Stimulated activated naive CD8-positive, alpha-beta T cell treated with anti-CD3 and anti-CD28 coated beads, Interleukin-15, Interleukin-2, amounts not matched to agents 100 ng/mL and 50 ng/mL, for 24 hours (primary cell): ENCODE results near the gene KCNK4.
"Not testable (repeated sequence)": the region's sequence is repeated elsewhere in the genome, so short reads cannot be mapped to it uniquely, and the experiment has no call there.

ENCODE experiments used
- H3K27ac Mint-ChIP-seq: one replicate; pipeline ENCODE4 v1.8.0; 2021; ENCODE audit warnings: mild to moderate bottlenecking, mixed read lengths
- H3K27me3 Mint-ChIP-seq: one replicate; pipeline ENCODE4 v1.8.0; 2021; ENCODE audit warnings: mixed read lengths
- H3K36me3 Mint-ChIP-seq: one replicate; pipeline ENCODE4 v1.8.0; 2021; ENCODE audit warnings: low read depth, mixed read lengths
- H3K4me1 Mint-ChIP-seq: one replicate; pipeline ENCODE4 v1.8.0; 2021; ENCODE audit warnings: low read depth, mixed read lengths
- H3K4me3 Mint-ChIP-seq: one replicate; pipeline ENCODE4 v1.8.0; 2021; ENCODE audit warnings: mild to moderate bottlenecking, mixed read lengths
- H3K9me3 Mint-ChIP-seq: one replicate; pipeline ENCODE4 v1.8.0; 2021; ENCODE audit warnings: mixed read lengths

Gene KCNK4

GRCh38 chr11:64291262-64291751 is at the start of gene KCNK4:
Gene KCNK4 (plus strand): TSS chr11:64291302. CDS start chr11:64293019, 1,717 bp downstream.
- Mint-ChIP-seq H3K9me3 (no peaks in the 10 kb centered on the region), H3K27ac (no peak within 1 kb of the TSS), H3K27me3 (peaks cover 40% of the 10 kb centered on the region), H3K36me3 (no peaks in the 10 kb centered on the region), H3K4me3 (peak within 1 kb of the TSS; percentile 63), H3K4me1 (peaks cover 10% of the 10 kb centered on the region)

GRCh38 chr11:64241491-64242374 is 49.4 kb upstream of the KCNK4 start:
- H3K4me1 Mint-ChIP-seq, result peaks cover 34% of the 10 kb centered on the region
- peaks cover 13% of the 10 kb centered on the region for H3K36me3 Mint-ChIP-seq
- peak overlapping the region; percentile 93 for H3K4me3 Mint-ChIP-seq
- no peaks in the 10 kb centered on the region for H3K27me3 Mint-ChIP-seq
- H3K27ac Mint-ChIP-seq, result peak overlapping the region; percentile 87
- no peaks in the 10 kb centered on the region for H3K9me3 Mint-ChIP-seq

GRCh38 chr11:64243236-64243854 is 47.8 kb upstream of the KCNK4 start:
- Mint-ChIP-seq H3K36me3 (peaks cover 13% of the 10 kb centered on the region), H3K27me3 (no peaks in the 10 kb centered on the region), H3K9me3 (no peaks in the 10 kb centered on the region), H3K27ac (peak overlapping the region; percentile 70), H3K4me3 (peak overlapping the region; percentile 58), H3K4me1 (peaks cover 40% of the 10 kb centered on the region)

GRCh38 chr11:64244107-64244506 is 47.0 kb upstream of the KCNK4 start:
- peaks cover 36% of the 10 kb centered on the region for H3K4me1 Mint-ChIP-seq
- H3K4me3 Mint-ChIP-seq, result peak overlapping the region; percentile 58
- peaks cover 13% of the 10 kb centered on the region for H3K36me3 Mint-ChIP-seq
- H3K27me3 Mint-ChIP-seq, result no peaks in the 10 kb centered on the region
- peak overlapping the region; percentile 16 for H3K27ac Mint-ChIP-seq
- no peaks in the 10 kb centered on the region for H3K9me3 Mint-ChIP-seq

GRCh38 chr11:64244966-64245365 is 46.1 kb upstream of the KCNK4 start:
- Mint-ChIP-seq H3K9me3 (no peaks in the 10 kb centered on the region), H3K27ac (peak overlapping the region; percentile 95), H3K36me3 (peaks cover 13% of the 10 kb centered on the region), H3K27me3 (no peaks in the 10 kb centered on the region), H3K4me3 (peak overlapping the region; percentile 94), H3K4me1 (peaks cover 32% of the 10 kb centered on the region)

- peak overlapping the region; percentile 95 for H3K27ac Mint-ChIP-seq
- H3K4me1 Mint-ChIP-seq, result peaks cover 30% of the 10 kb centered on the region
- peak overlapping the region; percentile 94 for H3K4me3 Mint-ChIP-seq
- H3K36me3 Mint-ChIP-seq, result peaks cover 13% of the 10 kb centered on the region
- H3K9me3 Mint-ChIP-seq, result no peaks in the 10 kb centered on the region
- no peaks in the 10 kb centered on the region for H3K27me3 Mint-ChIP-seq
These were observed 45.7 kb upstream of the KCNK4 start for GRCh38 chr11:64245401-64245796.

GRCh38 chr11:64245797-64246620 is 45.1 kb upstream of the KCNK4 start:
- Mint-ChIP-seq H3K27me3 (no peaks in the 10 kb centered on the region), H3K27ac (peak overlapping the region; percentile 95), H3K9me3 (no peaks in the 10 kb centered on the region), H3K4me1 (peaks cover 27% of the 10 kb centered on the region), H3K4me3 (peak overlapping the region; percentile 94), H3K36me3 (peaks cover 13% of the 10 kb centered on the region)

- not testable (repeated sequence) for H3K27me3 Mint-ChIP-seq, H3K9me3 Mint-ChIP-seq
- Mint-ChIP-seq H3K36me3 (peaks cover 13% of the 10 kb centered on the region), H3K4me1 (peaks cover 27% of the 10 kb centered on the region), H3K27ac (peak overlapping the region; percentile 65), H3K4me3 (peak overlapping the region; percentile 86)
These were observed 44.6 kb upstream of the KCNK4 start for GRCh38 chr11:64246621-64246870.

GRCh38 chr11:64246871-64247728 is 44.0 kb upstream of the KCNK4 start, which contains the start of gene PPP1R14B:
Gene PPP1R14B (minus strand): TSS chr11:64246943. CDS start chr11:64246673, 270 bp downstream.
- H3K36me3 Mint-ChIP-seq, result peaks cover 13% of the 10 kb centered on the region

GRCh38 chr11:64247729-64248531 is 43.2 kb upstream of the KCNK4 start:
- H3K27me3 Mint-ChIP-seq, result no peaks in the 10 kb centered on the region
- no peaks in the 10 kb centered on the region for H3K9me3 Mint-ChIP-seq
- peak overlapping the region; percentile 26 for H3K27ac Mint-ChIP-seq
- peak overlapping the region; percentile 70 for H3K4me3 Mint-ChIP-seq
- peaks cover 31% of the 10 kb centered on the region for H3K4me1 Mint-ChIP-seq
- peaks cover 13% of the 10 kb centered on the region for H3K36me3 Mint-ChIP-seq

More at GRCh38 chr11:64246871-64247728, 44.0 kb upstream of the KCNK4 start, which contains the start of gene PPP1R14B:
- Mint-ChIP-seq H3K4me3 (peak within 1 kb of the TSS; percentile 94), H3K27me3 (no peaks in the 10 kb centered on the region), H3K4me1 (peaks cover 32% of the 10 kb centered on the region), H3K27ac (peak within 1 kb of the TSS; percentile 95), H3K9me3 (no peaks in the 10 kb centered on the region)

GRCh38 chr11:64248578-64248977 is 42.5 kb upstream of the KCNK4 start:
- Mint-ChIP-seq H3K9me3 (no peaks in the 10 kb centered on the region), H3K4me3 (no peak overlapping the region), H3K4me1 (peaks cover 24% of the 10 kb centered on the region), H3K27ac (no peak overlapping the region), H3K27me3 (no peaks in the 10 kb centered on the region), H3K36me3 (peaks cover 7% of the 10 kb centered on the region)

GRCh38 chr11:64249038-64249437 is 42.1 kb upstream of the KCNK4 start:
- Mint-ChIP-seq H3K4me1 (peaks cover 20% of the 10 kb centered on the region), H3K36me3 (peaks cover 2% of the 10 kb centered on the region), H3K9me3 (no peaks in the 10 kb centered on the region), H3K27ac (no peak overlapping the region), H3K27me3 (no peaks in the 10 kb centered on the region), H3K4me3 (no peak overlapping the region)

GRCh38 chr11:64249563-64250414 is 41.3 kb upstream of the KCNK4 start:
- Mint-ChIP-seq H3K4me3 (no peak overlapping the region), H3K4me1 (peaks cover 17% of the 10 kb centered on the region), H3K27me3 (no peaks in the 10 kb centered on the region)

More at GRCh38 chr11:64249563-64250414, 41.3 kb upstream of the KCNK4 start:
- no peaks in the 10 kb centered on the region for H3K36me3 Mint-ChIP-seq
- H3K9me3 Mint-ChIP-seq, result no peaks in the 10 kb centered on the region
- H3K27ac Mint-ChIP-seq, result peak overlapping the region; percentile 14
